Measurements from ENCODE around the gene SNX33. TPM values are rescaled to one million over a fixed set of nuclear protein-coding genes. Genes with fewer than 3 reads are reported as not detected.

SNX33 gene
- total and polyA plus RNA-seq, 2 experiments from 2014 or later = 17.8 to 21.8 TPM

- 51% methylated on average over 11 of the region's 11 CpGs for WGBS (ENCODE audit: low lambda C conversion rate, missing lambda C conversion rate)
- no peak overlapping the region for H3K4me3 ChIP-seq
- no peaks in the 10 kb centered on the region for H3K9me3 ChIP-seq (ENCODE audit: low read depth)
- H4K20me1 ChIP-seq (ENCODE audit: insufficient read depth, poor library complexity, severe bottlenecking) = no peaks in the 10 kb centered on the region
- no peaks in the 10 kb centered on the region for H3K9me2 ChIP-seq (replicated peaks; ENCODE audit: insufficient read depth)
- no peak for TF ChIP-seq CTCF (IDR thresholded peaks at IDR 0.05; ENCODE audit: poor library complexity)
- TF ChIP-seq EZH2 (IDR thresholded peaks at IDR 0.05; ENCODE audit: borderline replicate concordance) = no peak
- TF ChIP-seq EZH2phosphoT487 (IDR thresholded peaks at IDR 0.05; ENCODE audit: low read depth, severe bottlenecking, unreplicated experiment) = no peak
- H3K36me3 ChIP-seq (replicated peaks; ENCODE audit: insufficient read depth, low read depth) = no peaks in the 10 kb centered on the region
- H3K79me2 ChIP-seq = peaks cover 3% of the 10 kb centered on the region
- H2AFZ ChIP-seq = no peak overlapping the region
- no peaks in the 10 kb centered on the region for H3K27me3 ChIP-seq
- peak; percentile 51 for DNase-seq (ENCODE audit: low spot score)
- H3K4me1 ChIP-seq (ENCODE audit: insufficient read depth) = peaks cover 58% of the 10 kb centered on the region
- peak overlapping the region; percentile 54 for H3K4me2 ChIP-seq
- peak overlapping the region; percentile 84 for H3K27ac ChIP-seq
Observed at GRCh38 chr15:75663931-75664421, 16.3 kb downstream of the SNX33 start.

- H3K9me3 ChIP-seq (ENCODE audit: low read depth) = no peaks in the 10 kb centered on the region
- no peak overlapping the region for H2AFZ ChIP-seq
- TF ChIP-seq CTCF (IDR thresholded peaks at IDR 0.05; ENCODE audit: poor library complexity) (no peak), EZH2 (IDR thresholded peaks at IDR 0.05; ENCODE audit: borderline replicate concordance) (no peak), EZH2phosphoT487 (IDR thresholded peaks at IDR 0.05; ENCODE audit: low read depth, severe bottlenecking, unreplicated experiment) (no peak)
- H3K27me3 ChIP-seq = no peaks in the 10 kb centered on the region
- 78% methylated on average over 15 of the region's 15 CpGs for WGBS (ENCODE audit: low lambda C conversion rate, missing lambda C conversion rate)
- H3K36me3 ChIP-seq (replicated peaks; ENCODE audit: insufficient read depth, low read depth) = no peaks in the 10 kb centered on the region
- DNase-seq (ENCODE audit: low spot score) = peak; percentile 51
- no peaks in the 10 kb centered on the region for H4K20me1 ChIP-seq (ENCODE audit: insufficient read depth, poor library complexity, severe bottlenecking)
- no peaks in the 10 kb centered on the region for H3K9me2 ChIP-seq (replicated peaks; ENCODE audit: insufficient read depth)
- H3K4me1 ChIP-seq (ENCODE audit: insufficient read depth) = peaks cover 54% of the 10 kb centered on the region
- H3K79me2 ChIP-seq = peaks cover 3% of the 10 kb centered on the region
- H3K27ac ChIP-seq = peak overlapping the region; percentile 83
- H3K4me3 ChIP-seq = no peak overlapping the region
- no peak overlapping the region for H3K4me2 ChIP-seq
Observed at GRCh38 chr15:75666823-75667501, 19.2 kb downstream of the SNX33 start.

GRCh38 chr15:75669191-75669878 lies 21.6 kb downstream of the SNX33 start:
- H4K20me1 ChIP-seq (ENCODE audit: insufficient read depth, poor library complexity, severe bottlenecking) = no peaks in the 10 kb centered on the region
- no peaks in the 10 kb centered on the region for H3K27me3 ChIP-seq
- no peak overlapping the region for H3K27ac ChIP-seq
- no peak for DNase-seq (ENCODE audit: low spot score)
- TF ChIP-seq EZH2phosphoT487 (IDR thresholded peaks at IDR 0.05; ENCODE audit: low read depth, severe bottlenecking, unreplicated experiment) (no peak), CTCF (IDR thresholded peaks at IDR 0.05; ENCODE audit: poor library complexity) (no peak), EZH2 (IDR thresholded peaks at IDR 0.05; ENCODE audit: borderline replicate concordance) (no peak)
- peaks cover 54% of the 10 kb centered on the region for H3K4me1 ChIP-seq (ENCODE audit: insufficient read depth)
- no peaks in the 10 kb centered on the region for H3K9me3 ChIP-seq (ENCODE audit: low read depth)
- no peak overlapping the region for H3K4me3 ChIP-seq
- H2AFZ ChIP-seq = no peak overlapping the region
- 90% methylated on average over 14 of the region's 14 CpGs for WGBS (ENCODE audit: low lambda C conversion rate, missing lambda C conversion rate)
- H3K79me2 ChIP-seq = peaks cover 3% of the 10 kb centered on the region
- no peak overlapping the region for H3K4me2 ChIP-seq
- no peaks in the 10 kb centered on the region for H3K9me2 ChIP-seq (replicated peaks; ENCODE audit: insufficient read depth)
- H3K36me3 ChIP-seq (replicated peaks; ENCODE audit: insufficient read depth, low read depth) = no peaks in the 10 kb centered on the region

All from hepatocyte (in vitro differentiated cells).